Activated CD4-positive, alpha-beta T cell treated with anti-CD3 and anti-CD28 coated beads, Interleukin-2, amount 50 U/mL, for 24 hours (primary cell): ENCODE measurements around the gene CFLAR.
A peak's percentile ranks its signal among the peaks of the same experiment; 100 is the strongest.
"Not testable (repeated sequence)": the region's sequence is repeated elsewhere in the genome, so short reads cannot be mapped to it uniquely, and the experiment has no call there.

Source experiments
- DNase-seq, 2 donors: peaks; one replicate each; pipeline ENCODE4 v3.0.0-alpha.2; 2020; ENCODE audit warnings: low read depth in 1 of 2, low spot score in 1 of 2

Gene CFLAR

GRCh38 chr2:201149064-201149820 is 33.3 kb downstream of the CFLAR start:
- no peak for DNase-seq

GRCh38 chr2:201149821-201150165 is 33.8 kb downstream of the CFLAR start:
- DNase-seq: not testable (repeated sequence)

- no peak for DNase-seq
These were observed 34.6 kb downstream of the CFLAR start for GRCh38 chr2:201150454-201151020.

- no peak for DNase-seq
These were observed 35.4 kb downstream of the CFLAR start for GRCh38 chr2:201151127-201151981.

GRCh38 chr2:201152517-201152916 is 36.6 kb downstream of the CFLAR start:
- DNase-seq: no peak

GRCh38 chr2:201152999-201153815 is 37.2 kb downstream of the CFLAR start:
- no peak for DNase-seq

GRCh38 chr2:201154615-201155399 is 38.8 kb downstream of the CFLAR start:
- no peak for DNase-seq

GRCh38 chr2:201156036-201156435 is 40.1 kb downstream of the CFLAR start:
- DNase-seq: no peak

GRCh38 chr2:201156640-201157039 is 40.7 kb downstream of the CFLAR start:
- no peak for DNase-seq

- no peak for DNase-seq
These were observed 41.7 kb downstream of the CFLAR start for GRCh38 chr2:201157694-201158093.

- DNase-seq: peak in 1 of 2 donors; percentile 33
These were observed 42.4 kb downstream of the CFLAR start for GRCh38 chr2:201158111-201158929.

- DNase-seq: no peak
These were observed 48.2 kb downstream of the CFLAR start for GRCh38 chr2:201164166-201164565.

GRCh38 chr2:201167546-201167945 is 51.6 kb downstream of the CFLAR start:
- DNase-seq: no peak

- not testable (repeated sequence) for DNase-seq
These were observed 52.5 kb downstream of the CFLAR start for GRCh38 chr2:201168496-201168895.

- no peak for DNase-seq
These were observed 55.4 kb downstream of the CFLAR start for GRCh38 chr2:201171259-201171814.

GRCh38 chr2:201172279-201172678 is 56.3 kb downstream of the CFLAR start:
- no peak for DNase-seq

GRCh38 chr2:201174687-201175086 is 58.7 kb downstream of the CFLAR start:
- DNase-seq: no peak

- no peak for DNase-seq
These were observed 60.1 kb downstream of the CFLAR start for GRCh38 chr2:201176081-201176481.

- no peak for DNase-seq
These were observed 64.0 kb downstream of the CFLAR start for GRCh38 chr2:201180010-201180409.
